DMS153 (cell line): Measurements from ENCODE around the gene TUBGCP3.

Source experiments
- DNase-seq: peaks from one replicate; lab custom pipeline; 2025; lab: John Stamatoyannopoulos, UW

The TUBGCP3 gene

DNA sequence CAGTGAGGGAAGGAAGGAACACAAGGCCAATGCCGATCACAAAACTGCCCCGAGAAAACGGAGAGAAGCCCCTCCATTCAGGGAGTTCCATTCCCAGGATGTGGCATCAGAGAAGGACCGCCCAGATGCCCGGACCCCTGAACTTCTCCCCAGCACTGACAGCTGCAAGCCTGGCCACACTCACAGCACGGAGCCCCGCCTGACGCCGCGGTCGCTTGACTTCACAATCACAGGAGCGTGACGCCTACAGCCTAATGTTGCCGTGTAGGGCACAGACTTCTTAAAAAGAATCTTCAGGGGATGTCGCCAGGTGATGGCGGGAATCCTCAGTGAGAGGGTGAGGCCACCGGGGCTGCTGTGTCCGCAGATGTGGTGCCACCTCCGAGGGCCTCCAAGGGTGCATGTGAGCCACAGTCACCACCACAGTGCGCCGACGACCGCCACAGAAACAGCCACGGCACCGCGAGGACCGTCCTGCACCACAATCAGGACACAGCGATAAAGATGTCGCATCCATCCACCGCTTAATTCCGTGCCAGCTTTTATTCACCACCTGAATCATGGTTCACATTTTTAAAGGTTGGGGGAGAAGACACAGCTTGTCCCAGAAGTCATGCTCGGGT lies 134.6 kb downstream of the TUBGCP3 start:
- DNase-seq, result no peak

DNA sequence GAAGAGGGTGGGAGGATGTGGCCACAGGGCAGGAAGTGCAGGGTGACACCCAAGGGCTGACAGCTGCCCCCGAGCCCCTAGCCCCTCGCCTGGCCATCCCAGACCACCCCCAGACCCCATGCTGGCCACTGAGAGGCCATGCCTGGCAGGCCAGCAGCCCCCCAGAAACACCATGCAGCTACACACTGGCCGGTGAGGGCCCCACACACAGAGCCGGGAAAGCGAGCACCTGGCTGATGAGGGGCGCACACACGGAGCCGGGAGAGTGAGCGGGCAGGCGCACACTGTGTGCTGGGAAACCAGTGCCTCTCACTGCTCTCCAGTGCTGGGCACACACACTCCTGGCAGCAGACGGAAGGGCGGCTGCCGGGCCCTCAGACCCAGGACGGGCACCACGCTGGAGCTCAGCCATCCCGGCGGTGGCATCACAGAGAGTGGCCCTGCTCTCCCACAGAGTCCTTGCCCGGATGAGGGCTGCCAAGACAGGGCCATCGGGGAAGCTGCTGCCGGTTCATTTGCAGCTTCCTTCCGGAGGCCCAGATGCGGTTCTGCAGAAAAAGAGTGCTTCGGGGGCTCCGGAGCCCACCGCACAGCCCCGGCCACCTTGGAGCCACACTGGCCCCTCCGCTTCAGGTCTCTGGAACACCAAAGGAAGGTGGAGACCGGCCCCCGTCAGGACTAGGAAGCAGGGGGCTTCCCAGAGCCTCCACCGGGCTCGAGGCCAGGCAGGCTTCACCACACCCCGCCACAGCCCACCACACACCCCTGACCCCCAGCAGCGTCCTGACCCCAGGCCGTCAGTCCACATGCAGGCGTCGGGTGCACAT lies 135.4 kb downstream of the TUBGCP3 start:
- DNase-seq, result no peak

DNA sequence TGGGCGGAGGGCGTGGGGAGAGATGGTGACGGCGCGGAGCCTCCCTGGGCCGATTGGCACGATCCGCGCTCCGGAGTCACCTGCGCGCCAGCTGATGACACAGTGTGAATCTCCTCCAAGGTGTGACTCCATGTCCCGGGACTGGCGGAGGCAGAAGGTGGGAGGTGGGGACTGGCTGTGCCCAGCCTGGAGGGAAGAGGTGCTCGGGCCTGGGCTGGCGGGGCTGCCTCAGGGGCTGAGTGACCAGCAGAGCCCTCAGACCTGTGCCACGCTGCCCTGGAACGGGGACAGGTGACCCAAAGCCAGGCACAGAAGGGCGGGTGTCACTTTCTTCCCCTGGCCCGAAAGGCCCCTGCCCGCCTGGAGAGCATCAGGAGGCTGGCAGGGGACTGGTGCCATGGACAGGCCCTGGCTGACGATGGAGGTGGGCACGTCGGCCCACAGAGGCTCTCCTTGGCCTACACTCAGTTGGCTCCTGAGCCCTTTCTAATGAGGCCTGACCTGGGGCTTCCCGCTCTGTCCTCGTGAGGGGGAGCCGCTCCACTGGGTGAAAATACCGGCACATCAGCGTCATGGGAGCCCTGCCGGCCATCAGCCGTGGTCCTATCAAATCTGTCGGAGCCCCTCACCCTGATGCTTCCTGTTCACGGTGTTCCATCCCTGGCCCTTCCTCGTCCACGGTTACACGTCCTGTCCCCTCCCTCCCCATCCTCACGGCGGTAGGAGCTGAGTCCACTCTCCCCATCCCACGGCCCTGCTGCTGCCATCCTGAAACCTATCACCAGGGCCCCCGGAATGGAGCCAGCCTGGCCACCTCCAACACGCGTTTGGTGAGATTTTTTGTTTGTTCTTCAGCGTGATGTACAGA lies 136.2 kb downstream of the TUBGCP3 start:
- no peak for DNase-seq

DNA sequence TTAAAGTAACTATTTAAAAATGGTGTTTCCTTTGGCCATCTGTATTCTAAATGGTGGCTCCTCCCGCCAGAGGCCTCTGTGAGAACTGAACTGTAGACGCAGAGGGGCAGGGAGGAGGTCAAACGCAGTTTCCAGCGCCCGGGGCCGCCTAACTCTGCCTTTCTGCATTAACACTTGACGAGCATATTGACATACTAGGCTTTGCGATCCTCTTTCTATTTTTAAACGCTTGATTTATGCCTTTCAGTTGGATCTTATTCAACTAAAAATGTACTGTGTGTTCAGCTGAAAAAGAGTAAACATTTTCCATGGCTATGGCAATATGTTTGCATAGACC lies 137.1 kb downstream of the TUBGCP3 start:
- peak; percentile 77 for DNase-seq

DNA sequence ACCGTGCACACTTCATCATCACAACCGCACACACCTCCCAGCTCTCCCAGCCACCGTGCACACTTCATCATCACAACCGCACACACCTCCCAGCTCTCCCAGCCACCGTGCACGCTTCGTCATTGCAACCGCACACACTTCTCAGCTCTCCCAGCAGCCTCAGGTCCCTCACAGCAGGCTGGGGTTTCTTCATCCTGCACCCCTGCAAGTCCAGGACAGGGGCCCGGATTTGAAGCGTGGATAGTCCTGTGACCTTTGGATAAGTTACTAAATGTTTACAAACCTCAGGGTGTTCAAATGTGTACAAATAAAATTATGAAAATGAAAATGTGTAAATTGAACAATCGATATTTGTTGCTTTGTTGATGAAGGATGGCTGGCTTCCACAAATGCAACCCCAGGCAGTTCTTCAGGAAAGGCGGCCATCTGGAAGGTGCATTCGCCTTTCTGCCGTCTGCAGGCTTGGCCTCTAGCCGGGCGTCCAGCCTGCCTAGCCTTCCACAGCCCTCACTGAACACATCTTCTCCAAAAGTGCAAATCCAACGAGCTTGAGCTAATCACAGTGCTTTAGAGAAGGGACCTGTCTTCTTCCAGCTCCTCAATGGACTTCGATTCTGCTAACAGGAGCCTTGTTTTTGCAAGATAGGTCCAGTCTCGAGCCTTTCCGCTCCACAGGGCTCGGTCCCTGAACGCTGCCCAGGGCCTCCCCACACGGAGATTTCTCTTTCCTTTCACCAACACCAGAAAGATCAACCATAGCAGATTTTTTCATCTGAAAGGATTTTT lies 137.6 kb downstream of the TUBGCP3 start:
- DNase-seq, result no peak

DNA sequence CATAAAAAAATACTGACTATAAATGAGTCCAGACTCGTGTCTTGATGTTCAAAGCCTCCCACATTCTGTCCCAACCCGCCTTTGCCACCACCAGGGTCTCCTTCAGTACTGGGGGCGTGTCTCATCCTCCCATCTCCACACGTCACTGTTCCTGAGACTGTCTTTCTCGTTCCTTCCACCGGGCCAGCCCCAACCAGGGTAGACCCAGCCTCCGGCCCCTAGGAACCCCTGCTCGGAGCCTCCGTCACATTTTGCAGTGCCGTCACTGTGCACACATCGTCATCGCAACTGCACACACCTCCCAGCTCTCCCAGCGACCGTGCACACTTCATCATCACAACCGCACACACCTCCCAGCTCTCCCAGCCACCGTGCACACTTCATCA lies 138.4 kb downstream of the TUBGCP3 start:
- no peak for DNase-seq

DNA sequence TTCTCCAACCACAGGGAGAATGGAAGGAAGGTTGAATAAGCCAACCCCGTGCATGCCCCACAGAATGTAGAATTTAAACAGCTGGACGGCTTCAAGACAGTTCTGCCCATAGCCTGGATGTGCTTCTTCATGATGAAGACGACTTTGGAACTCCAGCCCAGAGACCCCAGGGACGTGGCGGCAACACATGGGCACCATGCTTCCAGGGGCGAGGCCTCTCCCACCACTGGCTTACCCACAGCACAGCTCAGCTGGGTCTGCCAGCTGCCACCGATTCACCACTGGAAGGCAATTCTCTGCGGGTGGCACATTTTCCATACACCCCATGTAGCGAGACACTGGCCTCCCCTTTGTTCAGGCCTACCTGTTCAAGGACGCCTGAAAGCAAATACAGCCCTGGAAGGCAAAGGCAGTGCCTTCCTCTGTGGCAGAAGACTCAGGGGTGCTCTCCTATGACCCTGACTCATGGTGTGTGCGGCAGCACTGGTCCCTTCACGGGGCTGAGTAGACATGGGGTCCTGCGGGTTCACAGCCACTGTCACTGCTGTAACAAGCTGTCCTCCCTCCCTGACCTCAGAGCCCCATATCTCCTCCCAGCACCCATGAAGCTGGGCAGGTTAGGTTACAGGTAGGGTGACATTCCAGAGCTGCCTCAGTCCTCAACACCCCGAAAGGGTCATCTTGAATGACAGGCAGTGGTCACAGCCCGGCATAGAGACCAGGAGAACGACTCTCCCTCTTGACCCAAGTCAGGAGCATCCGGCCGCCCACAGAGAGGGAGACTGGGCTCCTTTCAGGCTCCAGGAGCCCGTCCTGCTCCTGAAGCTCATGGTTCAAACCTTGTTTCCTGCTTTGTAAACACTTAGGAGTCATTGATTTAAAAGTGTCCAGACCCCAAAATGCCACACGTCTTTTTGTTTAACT lies 139.1 kb downstream of the TUBGCP3 start:
- no peak for DNase-seq

DNA sequence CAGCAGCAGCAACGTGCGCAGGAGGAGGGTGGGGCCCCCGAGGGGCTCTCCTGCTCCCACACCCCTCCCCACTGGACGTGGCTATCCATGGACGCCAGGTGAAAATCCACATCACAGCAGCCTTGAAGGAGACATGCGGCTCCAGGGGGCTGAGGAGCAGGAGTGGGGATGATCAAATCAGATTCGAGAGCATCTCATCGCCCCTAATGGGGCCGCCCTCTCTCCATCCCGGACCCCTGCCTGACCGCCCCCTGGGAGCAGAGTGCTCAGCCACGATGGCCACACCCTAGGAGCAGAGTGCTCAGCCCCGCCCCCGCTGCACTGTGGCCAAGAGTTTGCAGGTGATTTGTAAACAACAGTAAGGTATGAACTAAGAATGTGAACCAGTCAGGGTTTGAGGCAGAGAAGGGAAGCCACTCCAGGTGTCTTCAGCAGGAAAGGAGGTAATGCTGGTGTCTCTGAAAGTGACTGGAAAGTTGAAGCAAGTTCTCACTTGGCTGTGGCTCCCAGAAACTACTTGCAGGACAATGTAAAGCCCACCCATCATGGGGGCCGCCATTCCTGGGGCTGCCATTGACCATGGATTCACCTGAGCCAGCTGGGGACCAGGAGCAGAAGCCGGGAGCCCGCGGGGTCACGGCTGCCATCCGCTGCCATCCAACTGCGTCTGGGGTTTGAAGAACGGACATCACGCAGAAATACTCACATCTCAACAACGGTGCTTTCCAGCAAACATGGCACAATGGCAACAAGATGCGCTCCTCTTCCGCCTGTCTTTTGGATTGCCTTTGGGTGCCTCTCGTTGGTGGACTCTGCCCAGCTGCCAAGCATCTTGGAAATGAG lies 140.0 kb downstream of the TUBGCP3 start:
- no peak for DNase-seq

DNA sequence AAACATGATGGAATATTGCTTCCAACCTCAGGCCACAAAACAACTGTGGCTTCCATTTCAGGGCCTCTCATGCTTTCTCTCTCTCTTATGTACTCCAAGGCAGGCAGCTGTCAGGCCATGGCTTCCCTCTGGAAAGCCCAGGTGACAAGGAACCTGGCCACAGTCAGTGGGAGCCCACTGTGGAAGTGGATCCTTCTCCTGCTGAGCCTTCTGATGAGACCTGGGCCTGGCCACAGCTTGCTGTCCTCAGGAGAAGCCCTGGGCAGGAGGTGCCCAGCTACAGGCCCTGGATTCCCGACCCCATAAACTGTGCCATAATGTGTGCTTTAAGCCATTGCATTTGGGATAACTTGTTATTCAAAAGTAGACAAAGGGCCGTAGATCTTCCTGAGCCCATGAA lies 140.6 kb downstream of the TUBGCP3 start:
- DNase-seq, result no peak

DNA sequence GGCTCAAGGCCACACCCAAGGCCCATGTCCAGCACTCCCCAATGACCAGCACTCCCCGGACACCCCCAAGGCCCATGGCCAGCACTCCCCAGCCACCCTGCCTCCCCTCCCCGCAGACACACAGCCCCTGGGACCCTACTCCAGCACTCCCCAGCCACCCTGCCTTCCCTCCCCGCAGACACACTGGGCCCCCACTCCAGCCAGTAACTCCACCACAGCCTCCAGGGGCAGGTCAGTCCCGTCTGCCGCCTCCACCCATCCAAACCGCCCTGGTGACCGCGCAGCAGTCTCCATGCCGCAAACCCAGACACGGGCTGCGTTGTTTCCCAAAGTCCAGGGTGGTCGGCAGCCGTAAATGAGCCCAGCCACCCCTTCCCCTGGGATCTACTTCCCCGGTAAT lies 141.1 kb downstream of the TUBGCP3 start:
- no peak for DNase-seq

DNA sequence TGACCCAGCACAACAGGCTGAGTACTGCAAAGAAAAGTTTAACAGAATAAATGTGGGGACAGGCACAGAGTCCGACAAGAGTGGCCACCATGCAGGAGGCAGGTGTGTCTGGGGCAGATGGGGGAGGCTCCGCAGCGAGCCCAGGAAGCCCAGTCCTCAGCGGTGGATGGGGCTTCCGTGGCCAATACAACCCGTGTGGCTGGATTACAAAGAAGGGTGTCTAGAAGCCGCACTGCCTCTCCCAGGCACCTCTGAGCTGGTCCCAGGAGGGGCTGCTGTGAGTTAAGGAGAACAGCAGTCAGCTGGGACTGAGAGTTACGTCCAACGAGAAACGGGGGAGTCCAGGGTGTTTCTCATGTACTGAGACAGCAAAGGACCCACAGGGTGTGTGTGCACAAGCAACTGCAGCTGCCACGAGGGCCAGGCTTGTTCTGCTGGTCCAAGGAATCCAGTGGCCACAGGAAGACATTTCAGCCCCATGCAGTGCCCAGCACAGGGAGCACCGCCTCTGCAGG lies 141.5 kb downstream of the TUBGCP3 start:
- DNase-seq, result no peak

DNA sequence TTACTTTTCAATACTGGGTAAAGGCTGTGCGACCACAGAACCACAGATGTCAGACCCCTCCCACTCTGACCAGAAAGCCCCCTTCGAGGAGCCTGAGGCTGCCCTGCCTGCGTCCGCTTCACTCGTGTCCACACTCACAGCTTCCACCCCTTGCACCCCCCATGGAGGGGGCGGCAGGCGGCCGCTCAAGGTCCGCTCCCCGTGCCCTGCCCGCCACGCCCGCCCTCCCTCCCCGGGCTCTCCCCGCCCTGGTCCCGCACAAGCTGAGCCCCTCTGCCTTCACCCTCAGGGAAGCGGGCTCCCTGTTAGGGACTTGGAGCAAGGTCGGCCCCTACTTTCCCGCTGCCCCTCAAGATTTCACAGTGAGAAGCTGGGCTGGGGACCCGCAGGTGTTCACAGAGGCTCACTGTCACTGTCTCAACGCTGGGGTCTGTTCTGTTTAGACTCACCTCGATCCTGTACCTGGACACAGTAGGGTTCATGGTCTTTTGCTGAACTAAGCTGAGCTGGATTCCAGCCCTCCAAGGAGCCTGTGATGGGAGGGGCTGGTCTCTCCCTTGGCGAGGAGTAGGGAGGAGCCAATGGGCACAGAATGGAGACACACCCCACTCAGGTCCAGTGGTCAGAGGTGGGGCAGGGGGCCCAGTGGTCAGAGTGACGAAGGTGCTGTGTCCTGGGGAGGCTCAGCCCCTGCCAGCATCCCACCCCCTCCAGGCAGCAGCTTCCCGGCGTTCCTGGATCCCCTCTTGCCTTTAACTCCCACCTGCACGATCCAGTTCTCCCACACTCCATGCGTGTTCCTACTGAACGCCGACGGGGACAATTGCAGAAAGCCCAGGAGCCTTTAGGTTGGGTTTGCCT lies 142.3 kb downstream of the TUBGCP3 start:
- DNase-seq, result no peak

DNA sequence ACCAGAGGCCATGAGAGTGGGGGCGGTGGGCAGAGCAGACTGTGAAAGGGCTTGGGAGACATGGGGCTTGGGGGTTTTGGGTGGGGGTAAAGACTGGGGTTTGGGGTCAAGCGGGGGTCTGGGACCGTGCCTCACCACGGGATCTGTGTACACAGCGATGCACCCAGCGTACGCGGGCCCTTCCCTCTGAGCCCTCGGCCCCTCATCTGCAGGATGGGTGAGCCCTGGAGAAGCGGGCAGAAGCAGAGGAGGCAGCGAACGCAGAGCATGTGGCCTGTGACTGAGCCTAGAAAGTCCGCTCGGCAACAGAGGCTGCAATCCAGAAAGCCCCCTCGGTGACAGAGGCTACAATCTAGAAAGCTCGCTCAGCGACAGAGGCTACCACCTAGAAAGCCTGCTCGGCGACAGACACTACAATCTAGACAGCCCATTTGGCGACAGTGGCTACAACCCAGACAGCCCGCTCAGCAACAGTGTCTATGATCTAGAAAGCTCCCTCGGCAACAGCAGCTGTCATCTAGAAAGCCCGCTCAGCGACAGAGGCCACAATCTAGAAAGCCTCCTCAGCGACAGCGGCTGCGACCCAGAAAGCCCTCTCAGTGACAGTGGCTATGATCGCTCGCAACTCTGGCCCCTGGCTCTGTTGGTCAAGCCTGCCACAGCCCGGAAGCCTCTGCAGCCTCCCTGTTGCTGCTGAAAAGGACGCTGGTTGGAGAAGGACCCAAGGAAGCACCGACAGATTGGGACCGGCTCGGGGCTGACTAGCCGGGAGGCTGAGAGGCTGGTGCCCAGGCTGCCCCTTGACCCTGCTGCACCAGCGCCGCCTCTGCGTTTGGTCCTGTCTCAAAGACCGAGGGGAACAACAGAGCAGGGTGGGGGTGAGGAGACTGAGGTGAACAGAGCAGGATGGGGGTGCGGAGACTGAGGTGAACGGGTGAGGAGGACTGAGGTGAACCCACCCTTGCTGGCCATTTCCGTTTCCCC lies 143.2 kb downstream of the TUBGCP3 start:
- DNase-seq, result no peak

DNA sequence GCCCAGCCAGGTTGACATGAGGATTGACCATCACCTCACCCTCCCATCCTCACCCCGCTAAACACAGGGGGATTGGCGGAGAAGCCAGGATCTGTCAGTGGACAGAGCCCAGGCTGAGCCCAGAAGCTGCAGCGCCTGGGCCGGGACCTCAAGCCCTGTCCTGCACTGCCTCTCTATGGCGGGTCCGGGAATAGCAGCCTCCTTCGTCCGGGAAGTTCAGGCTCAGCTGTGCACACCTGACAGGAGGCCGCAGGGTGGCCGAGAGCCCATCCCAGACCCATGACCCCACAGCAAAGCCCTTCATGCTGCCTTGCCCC lies 144.0 kb downstream of the TUBGCP3 start:
- DNase-seq, result peak; percentile 63

DNA sequence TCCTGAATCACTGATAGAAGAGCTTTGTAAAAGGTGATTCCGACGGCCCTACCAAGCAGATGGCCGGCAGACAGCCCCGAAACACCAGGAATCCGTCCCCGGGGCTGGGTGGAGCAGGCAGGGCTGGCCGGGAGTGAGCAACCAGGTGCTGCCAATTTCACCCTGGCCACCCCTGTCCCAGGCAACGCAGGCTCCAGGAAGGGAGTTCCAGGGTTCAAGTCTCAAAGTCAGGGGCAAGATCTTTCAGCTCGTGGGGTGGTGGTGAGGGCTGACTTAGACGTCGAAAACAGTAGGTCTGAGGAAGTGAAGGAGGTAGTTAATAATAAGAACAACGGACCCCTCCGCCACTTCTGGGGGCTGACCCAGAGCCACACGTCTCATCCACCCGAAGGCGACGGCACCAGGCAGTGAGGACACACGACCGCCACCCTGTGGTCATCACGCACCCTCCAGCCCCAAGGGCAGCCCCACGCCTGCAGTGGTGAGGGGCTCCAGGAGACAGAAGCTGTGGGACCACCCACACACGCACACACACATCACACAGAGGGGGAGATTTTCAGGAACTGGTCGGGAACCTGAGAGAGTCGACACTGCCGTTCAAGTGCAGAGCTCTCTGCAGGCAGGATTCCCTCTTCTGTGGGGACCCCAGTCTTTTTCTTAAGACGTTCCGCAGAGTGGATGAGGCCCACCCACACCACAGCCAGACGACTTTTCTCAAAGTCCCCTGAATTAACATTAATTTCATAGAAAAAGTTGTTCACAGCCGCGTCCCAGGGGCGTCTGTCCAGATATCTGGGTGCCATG lies 144.6 kb downstream of the TUBGCP3 start:
- no peak for DNase-seq

DNA sequence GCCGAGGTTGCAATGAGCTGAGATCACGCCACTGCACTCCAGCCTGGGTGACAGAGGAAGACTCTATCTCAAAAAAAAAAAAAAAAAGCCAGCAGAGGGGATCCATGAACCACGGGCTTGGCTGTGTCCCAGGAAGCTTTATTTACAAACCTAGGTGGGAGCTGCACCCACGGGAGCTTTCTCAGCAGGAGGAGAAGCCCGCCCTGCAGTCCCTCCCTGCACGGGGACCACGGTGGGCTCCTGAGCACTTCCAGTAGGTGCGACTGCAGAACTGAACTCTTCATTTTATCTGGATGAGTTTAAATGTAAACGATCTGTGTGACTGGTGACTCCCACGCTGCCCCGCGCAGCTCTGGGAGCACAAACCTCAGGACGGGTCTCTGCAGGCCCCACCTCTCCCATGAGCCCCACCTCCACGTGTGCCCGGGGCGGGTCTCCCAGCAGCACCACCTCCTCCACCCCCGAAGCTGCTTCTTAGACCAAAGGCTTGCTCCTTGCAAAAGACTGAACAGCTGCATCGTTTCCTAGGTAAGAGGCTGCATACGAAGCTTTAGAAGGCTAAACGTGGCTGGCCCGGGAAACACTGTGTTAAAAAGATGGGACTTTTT lies 145.4 kb downstream of the TUBGCP3 start:
- peak; percentile 8 for DNase-seq
